Activated CD8-positive, alpha-beta memory T cell treated with anti-CD3 and anti-CD28 coated beads, Interleukin-2, amount 50 U/mL, for 24 hours (primary cell): ENCODE measurements around the gene C1QTNF12.

Experiments used
- DNase-seq: peaks from one replicate; pipeline ENCODE4 v3.0.0-alpha.2; 2020; ENCODE audit errors: extremely low read depth

The C1QTNF12 gene, protein sequence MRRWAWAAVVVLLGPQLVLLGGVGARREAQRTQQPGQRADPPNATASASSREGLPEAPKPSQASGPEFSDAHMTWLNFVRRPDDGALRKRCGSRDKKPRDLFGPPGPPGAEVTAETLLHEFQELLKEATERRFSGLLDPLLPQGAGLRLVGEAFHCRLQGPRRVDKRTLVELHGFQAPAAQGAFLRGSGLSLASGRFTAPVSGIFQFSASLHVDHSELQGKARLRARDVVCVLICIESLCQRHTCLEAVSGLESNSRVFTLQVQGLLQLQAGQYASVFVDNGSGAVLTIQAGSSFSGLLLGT

DNA sequence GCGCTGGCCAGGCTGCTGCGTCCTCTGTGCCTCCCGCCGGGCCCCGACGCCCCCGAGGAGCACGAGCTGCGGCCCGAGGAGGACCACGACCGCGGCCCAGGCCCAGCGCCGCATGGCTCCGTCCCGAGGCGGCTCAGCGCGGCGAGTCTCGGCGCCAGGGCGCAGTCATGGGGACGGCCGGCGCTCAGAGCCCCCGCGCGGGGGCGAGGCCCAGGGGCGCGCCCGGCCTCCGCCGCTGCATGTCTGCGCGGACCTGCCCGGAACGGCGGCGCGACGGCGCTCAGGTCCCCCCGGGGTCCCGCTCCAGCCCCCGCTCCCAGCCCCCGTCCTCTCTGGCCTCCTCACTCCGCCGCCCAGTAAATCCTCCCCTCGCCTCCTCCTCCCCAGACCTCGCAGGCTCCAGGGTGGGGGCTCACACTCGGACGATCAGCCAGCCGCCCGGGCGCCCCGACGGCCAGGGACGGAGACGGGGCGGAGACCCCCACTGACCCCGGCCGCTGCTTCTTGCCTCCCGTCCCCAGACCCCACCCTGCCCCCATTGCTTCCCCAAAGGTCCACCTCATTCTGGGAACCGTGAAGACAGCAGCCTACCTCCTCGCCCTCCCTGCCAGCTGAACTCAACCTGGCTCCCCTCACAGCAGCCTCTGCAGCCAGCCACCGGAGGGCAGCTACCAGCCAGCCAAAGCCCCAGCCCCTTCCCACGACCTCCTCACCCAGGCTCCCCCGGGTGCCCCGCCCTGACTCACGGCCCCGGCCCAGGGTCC is at the start of gene C1QTNF12:
TSS of gene C1QTNF12 (minus strand) at position 146 of the 764 bp plus-strand sequence. CDS start at position 114, 32 bp downstream.
- no peak for DNase-seq

DNA sequence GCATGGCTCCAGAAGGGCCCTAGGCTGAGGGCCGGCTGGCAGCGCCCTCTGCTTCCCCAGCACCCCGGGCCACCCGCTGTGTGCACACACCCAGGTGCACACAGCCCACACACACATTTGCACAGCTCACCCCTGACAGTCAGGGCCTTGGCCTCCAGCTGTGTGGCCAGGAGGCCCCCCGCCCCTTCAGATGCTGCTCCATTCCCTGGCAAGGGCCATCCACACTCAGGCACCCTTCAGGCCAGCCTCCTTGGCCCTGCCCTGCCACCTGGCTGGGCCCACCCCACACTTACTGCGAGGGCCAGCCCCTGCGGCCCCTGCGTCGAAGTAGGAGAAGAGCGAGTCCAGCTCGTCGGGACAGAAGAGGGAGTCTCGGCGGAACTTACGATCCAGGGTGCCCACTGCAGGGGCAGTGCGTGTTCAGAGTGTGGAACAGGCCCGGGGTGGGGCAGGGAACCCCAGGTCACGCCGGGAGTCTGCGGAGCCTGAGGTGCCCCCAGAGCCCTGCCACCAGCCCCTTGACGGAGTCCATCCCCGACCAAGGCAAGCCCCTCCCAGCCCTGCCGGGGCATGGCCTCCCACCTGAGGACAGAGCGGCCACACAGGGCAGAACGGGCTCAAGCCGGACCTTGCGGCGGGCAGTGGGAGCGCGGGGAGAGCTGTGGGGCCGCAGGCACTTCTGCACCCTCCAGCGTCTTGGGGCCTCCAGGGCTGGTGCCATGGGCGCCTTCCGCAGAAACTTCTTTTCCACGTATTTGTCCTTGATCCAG is 48.8 kb upstream of the C1QTNF12 start:
- DNase-seq: no peak

DNA sequence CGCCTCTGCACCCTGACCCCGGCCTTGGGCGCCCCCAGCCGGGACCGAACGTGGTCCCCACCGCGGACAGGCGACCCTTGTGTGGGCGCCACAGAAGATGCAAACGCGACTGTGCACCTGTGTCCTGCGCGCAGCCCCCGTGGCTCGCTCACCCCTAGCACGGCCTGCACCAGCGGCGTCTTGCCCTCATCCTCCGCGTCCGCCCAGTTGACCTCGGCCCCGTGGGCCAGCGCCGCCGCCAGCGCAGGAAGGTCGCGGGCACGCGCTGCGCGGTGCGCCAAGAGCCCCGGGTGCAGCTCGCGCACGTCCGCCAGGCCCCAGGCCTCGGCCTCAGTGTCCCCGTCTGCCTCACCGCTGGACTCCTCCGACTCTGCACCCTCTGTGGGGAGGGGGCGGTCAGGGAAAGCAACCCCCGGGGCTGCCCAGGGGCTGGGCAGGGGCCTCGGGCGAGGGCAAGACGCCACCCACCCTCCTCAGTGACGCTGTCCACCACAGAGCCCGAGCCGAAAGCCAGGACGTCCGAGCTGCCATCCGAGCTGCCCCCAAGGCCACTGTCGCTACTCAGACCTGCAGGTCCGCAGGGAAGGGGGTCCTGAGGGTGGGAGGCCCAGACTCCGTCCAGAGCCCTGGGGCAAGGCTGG is 47.8 kb upstream of the C1QTNF12 start:
- no peak for DNase-seq

DNA sequence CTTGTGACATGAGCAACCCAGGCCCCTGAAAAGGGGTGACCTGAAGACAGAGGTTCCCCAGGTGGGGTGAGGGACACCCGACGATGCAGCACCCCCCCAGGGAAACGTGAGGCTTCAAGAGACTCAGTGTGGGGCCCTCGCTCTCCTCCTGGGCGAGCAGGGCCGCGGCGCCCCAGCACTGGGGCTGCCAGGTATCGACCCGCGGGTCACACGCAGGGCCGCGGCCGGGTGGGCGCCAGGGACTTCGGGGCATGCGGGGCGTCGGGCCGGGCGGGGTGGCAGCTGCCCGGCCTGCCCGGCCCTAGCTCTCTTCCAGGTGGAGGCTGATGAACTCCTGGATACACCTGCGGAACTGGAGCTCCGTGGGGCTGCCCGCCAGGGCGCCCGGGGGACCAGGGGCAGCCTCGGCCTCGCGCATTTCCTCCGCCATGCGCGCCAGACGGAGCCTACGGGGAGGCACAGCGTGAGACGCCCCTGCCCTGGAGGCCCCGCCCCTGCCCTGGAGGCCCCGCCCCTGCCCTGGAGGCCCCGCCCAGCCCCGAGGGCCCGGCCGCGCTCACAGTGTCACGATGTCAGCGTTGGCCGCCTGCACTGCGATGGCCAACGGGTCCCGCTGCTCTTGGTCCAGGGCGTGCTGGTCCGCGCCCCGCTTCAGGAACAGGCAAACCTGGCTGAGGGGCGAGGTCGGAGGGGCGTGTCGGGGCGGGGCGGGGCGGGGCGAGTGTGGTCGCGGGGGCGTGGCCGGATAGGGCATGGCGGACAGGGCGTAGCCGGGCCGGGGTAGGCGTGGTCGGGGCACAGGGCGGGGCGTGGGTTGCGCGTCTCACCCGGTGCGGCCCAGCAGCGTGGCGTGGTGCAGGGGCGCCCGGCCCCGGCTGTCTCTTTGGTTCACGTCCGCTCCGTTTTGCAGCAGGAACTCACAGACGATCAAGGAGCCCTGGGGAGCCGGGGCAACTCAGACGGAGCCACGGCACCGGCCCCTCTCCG is 47.0 kb upstream of the C1QTNF12 start:
- DNase-seq: no peak

DNA sequence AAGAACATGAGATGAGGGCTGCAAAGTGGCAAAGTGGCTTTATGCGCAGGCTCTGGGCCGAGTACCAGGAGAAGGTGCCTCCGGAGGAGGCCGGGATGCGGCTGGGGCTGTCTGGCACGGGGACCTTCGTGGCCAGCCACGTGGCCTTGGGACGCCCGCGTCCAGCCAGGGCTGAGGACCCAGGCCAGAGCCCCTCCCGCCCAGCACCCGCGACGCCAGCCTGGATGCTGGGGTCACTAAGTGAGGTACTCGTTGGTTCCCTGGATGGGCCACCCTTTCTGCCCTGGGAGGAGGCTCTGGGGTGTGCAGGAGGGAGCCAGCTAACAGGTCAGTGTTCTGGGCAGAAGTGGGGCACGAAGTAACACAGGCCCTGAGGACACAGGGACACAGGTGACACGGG is 46.3 kb upstream of the C1QTNF12 start:
- no peak for DNase-seq

DNA sequence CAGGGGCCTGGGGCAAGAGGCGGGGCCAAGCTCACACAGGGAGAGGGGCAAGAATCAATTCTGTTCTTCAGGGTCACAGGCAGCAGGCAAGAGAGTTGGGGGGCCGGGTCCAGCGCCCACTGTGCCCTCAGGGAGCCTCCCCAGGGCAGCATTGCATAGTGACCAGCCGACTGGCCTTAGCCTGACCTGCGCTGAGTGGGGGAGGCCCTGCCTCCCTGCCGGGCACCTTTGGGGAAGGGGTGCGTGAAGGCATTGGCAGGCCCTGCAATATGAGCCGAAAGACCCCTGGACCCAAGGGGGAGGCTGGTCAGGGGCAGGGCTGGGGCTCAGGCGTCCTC is 45.9 kb upstream of the C1QTNF12 start:
- no peak for DNase-seq

DNA sequence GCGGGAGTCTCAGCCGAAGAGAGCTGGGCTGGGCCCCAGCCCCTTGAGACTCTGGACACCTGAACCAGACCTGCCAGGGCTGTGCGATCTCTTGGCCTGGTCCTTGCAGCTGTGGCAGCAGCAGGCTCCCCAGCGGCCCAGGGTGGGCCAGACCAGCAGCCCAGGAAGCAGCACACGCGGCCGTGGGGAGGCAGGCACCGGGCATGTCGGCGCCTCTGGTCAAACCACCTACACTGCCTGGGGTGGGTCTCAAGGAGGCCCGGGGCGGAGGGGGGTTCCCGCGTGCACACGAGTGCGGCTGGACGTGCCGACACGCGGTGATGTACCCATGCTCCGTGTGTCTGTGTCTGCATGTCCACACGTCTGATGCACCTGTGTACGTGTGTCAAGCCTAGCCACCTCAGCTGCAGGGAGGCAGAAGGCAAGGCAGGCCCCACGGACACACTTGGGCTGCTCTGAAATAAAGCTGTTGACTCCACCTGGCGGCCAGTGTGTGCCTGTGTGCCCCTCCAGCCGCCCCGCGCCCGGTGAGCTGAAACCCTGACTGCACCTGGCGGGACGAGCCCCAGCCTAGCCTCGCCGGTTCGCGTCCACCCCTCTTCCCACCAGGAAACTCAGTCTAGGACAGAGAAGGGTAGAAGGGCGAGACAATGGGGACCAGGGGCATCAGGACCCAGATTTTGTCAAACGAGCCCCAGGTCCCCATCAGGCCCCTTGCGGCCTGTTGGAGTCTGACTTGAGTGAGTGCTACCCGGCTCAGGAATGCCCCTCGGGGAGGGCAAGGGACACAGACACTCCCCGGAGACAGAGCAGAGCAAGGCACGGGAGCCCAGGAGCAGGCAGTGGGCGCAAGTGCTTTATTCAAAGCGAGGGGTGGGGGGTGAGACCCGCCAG is 45.3 kb upstream of the C1QTNF12 start:
- DNase-seq: no peak

DNA sequence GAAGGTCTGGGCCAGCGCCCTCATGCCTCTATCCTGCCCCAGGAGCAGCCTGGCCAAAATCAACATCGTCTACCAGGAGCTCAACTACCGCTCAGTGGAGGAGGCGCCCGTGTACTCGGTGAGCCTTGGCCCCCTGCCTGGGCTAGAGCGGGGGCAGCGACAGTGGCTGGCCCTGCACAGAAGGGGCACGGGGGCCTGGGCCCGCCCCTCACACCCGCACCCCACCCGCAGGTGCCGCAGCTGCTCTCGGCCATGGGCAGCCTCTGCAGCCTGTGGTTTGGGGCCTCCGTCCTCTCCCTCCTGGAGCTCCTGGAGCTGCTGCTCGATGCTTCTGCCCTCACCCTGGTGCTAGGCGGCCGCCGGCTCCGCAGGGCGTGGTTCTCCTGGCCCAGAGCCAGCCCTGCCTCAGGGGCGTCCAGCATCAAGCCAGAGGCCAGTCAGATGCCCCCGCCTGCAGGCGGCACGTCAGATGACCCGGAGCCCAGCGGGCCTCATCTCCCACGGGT is 44.6 kb upstream of the C1QTNF12 start:
- no peak for DNase-seq

DNA sequence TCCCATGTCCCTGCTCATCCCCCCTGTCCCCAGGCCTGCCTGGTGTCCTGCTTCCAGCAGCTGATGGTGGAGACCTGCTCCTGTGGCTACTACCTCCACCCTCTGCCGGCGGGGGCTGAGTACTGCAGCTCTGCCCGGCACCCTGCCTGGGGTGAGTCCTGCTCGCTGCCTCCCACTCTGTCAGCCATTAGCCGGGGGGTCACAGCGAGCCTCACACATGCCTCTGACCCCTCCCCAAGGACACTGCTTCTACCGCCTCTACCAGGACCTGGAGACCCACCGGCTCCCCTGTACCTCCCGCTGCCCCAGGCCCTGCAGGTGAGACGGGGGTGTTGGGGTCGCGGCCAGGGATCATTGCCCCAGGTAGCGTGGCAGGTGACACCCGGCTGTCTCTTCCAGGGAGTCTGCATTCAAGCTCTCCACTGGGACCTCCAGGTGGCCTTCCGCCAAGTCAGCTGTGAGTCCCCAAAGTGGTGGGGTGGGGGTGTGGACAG is 43.8 kb upstream of the C1QTNF12 start:
- no peak for DNase-seq

DNA sequence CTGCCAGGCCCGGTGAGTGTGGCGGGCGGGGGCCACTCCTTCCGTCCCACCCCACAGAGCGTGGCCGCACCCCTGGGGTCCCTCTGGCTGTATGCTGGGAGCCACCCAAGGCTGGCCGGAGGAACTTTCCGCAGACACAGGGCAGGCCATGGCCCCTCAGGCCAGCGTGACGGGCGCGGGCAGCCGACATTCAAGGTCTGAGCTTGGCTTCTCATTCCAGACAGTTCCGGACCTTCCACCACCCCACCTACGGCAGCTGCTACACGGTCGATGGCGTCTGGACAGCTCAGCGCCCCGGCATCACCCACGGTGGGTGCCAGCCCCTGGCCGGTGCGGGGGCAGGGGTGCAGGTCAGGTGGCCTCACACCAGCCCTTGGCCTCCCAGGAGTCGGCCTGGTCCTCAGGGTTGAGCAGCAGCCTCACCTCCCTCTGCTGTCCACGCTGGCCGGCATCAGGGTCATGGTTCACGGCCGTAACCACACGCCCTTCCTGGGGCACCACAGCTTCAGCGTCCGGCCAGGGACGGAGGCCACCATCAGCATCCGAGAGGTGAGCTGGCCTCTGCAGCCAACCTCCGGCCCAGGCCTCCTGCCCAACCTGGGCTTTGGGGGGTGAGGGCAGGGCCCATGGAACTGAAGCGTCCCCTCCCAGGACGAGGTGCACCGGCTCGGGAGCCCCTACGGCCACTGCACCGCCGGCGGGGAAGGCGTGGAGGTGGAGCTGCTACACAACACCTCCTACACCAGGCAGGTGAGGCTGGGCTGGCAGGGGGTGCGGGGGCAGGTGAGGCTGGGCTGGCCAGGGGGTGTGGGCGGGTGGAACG is 41.0 kb upstream of the C1QTNF12 start:
- DNase-seq: no peak

DNA sequence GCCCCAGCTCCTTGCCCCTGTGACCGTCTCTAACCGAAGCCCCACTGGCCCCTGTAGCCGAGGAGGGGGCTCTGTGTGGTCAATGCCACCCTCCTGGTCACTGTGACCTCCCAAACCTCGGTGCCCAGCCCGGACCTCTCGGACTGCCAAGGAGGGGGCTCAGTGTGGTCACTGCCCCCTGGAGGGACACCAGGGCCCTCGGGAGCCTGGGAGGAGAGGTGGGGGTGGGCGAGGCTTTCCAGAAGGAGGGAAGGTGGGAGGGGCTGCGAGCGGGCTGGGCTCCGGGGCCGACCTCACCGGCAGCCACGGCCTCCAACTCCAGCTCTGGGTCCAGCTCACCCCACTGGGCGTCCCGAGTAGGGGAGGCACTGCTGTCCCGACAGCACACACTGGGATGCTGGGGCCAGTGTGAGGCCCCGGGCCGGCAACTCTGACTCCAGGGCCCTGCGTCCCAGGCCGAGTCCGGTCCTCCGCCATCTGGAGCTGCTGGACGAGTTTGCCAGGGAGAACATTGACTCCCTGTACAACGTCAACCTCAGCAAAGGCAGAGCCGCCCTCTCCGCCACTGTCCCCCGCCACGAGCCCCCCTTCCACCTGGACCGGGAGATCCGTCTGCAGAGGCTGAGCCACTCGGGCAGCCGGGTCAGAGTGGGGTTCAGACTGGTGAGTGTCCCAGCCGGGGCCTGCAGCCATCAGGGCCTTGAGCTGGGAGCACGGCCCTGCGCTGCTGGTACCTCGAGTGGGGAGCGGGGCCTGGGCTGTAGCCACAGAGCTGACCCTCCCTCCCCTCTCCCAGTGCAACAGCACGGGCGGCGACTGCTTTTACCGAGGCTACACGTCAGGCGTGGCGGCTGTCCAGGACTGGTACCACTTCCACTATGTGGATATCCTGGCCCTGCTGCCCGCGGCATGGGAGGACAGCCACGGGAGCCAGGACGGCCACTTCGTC is 40.1 kb upstream of the C1QTNF12 start:
- DNase-seq: no peak

DNA sequence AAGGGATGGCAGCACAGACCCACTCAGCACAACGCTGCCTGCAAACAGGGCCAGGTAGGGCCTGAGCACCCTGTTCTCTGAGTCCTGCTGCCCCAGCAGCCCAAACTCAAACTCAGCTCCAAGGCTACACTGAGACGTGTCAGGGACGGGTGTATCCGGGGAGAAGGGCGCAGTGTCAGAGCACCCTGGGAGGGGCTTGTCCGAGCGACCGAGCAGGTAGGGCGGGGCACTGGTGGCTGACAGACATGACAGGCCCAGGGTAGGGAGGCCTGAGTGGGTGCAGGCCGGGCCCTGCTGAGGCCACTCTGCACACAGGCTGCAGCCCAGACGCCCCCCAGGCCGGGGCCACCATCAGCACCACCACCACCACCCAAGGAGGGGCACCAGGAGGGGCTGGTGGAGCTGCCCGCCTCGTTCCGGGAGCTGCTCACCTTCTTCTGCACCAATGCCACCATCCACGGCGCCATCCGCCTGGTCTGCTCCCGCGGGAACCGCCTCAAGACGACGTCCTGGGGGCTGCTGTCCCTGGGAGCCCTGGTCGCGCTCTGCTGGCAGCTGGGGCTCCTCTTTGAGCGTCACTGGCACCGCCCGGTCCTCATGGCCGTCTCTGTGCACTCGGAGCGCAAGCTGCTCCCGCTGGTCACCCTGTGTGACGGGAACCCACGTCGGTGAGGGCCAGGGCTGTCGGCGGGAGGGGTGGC is 39.2 kb upstream of the C1QTNF12 start:
- DNase-seq: no peak

DNA sequence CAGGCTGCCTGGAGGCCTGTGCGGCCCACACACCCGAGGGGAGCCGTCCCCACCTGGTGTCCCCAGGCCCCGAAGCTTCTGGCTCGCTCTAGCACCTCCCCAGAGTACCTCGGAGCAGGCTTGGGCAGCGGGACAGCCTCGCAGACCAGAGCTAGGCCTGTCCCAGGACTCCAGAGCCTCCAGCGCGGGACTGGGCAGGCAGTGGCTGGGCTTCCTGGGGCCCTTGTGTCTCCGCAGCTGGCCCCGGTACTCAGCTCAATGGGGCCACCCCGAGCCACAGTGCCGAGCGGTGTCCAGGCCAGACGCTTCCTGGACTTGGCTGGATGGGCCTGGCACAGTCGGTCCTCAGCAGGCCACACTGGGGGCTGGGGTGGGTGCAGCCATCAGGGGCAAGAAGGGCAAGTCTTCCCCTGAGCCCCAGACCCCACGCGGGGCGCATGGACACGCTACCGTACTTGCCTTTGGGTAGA is 38.6 kb upstream of the C1QTNF12 start:
- no peak for DNase-seq

DNA sequence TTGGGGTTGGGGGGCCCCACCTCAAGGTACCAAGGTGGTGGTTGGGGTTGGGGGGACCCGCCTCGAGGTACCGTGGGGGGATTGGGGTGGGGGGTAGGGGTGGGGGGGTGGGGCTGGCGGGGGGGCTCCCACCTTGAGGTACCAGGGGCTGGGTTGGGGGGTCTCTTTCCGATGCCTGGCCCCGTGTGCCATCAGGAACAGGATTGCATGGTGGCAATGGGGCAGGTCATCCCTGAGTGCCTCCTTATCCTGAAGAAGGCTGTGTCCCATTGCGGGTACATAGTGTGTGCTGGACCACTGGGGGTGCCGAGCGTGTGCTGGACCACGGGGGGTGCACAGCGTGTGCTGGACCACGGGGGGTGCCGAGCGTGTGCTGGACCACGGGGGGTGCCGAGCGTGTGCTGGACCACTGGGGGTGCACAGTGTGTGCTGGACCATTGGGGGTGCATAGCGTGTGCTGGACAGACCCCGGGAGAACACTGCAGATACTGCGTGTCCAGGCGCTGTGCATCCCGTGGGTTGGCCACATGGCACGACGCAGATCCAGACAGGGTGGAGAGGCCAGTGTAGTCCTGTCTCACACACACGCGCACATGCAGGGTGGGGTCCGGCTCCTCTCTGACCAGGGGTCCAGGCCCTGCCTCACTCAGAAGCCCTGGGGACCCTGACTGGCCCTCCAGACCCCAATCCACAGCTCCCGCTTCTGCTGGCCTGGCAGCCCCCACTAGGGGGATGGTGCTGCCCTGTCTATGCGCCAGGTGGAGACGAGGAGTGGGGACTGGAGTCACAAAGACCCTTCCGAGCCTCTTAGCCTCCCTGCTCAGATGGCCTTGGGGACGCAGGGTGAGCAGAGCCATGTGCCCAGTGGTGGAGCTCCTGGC is 37.9 kb upstream of the C1QTNF12 start:
- DNase-seq: no peak

DNA sequence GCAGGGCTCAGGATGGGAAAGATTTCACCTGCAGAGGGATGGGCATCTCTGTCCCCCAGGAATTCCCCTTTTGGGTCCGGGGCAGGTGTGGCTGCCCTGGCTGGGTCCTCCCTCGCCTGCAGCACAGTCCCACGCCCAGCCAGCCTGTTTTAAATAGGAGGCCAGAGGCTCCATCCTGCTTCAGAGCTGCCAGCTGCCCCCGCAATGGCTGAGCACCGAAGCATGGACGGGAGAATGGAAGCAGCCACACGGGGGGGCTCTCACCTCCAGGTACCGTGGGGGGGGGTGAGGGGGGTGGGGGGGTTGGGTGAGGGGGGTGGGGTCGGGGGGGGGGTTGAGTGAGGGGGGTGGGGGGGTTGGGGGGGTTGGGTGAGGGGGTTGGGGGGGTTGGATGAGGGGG is 37.3 kb upstream of the C1QTNF12 start:
- no peak for DNase-seq

DNA sequence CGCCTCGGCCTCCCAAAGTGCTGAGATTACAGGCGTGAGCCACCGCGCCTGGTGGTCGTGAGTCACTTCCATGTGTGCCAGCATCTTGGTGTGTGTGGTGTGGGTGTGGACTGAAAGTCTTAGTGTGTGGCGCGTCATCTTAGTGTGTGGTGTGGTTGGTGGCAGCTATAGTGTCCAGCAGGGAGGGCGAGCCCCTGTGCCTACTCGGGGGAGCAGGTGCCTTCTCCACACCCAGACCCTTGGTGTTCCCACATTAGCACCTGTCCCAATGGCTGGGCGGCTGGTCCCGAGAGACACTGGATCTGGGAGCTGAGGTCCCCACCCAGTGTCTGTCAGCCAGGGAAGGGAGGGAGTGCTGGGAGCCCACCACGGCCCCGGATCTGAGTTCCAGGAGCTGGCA is 36.5 kb upstream of the C1QTNF12 start:
- DNase-seq: no peak
